Measurements from ENCODE around the gene AOPEP. TPM values are rescaled to one million over a fixed set of nuclear protein-coding genes. Genes with fewer than 3 reads are reported as not detected.
A peak's percentile ranks its signal among the peaks of the same experiment; 100 is the strongest.

The AOPEP gene
- total RNA-seq, 1 donor from 2014 or later, result 75.3 TPM

DNA sequence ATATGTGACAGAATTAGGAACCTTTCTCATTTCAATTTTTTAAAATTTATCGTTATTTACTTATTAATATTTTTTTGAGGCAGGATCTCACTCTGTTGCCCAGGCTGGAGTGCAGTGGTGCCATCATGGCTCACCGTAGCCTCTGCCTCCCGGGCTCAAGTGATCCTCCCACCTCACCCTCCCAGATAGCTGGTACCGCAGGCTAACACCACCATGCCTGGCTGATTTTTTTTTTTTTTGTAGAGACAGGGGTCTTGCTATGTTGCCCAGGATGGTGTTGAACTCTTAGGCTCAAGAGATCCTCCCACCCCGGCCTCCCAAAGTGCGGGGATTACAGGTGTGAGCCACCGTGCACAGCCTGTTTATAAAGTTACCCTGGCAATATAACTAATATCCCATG is 275.2 kb downstream of the AOPEP start:
- Histone ChIP-seq H3K36me3 (ENCODE audit: insufficient read depth, low read length) (no peaks in the 10 kb centered on the region), H3K9me3 (ENCODE audit: insufficient read depth, low read depth, low read length) (no peaks in the 10 kb centered on the region), H3K27ac (ENCODE audit: low read depth, low read length) (no peak overlapping the region), H3K4me1 (ENCODE audit: insufficient read depth, low read length) (peaks cover 7% of the 10 kb centered on the region), H3K79me2 (ENCODE audit: insufficient read depth, low read length) (peaks cover 32% of the 10 kb centered on the region), H3K9ac (ENCODE audit: low read length) (no peak overlapping the region), H3K4me2 (ENCODE audit: low read length) (no peak overlapping the region), H2AFZ (ENCODE audit: low read depth, low read length) (no peak overlapping the region), H3K27me3 (ENCODE audit: insufficient read depth, low read length) (no peaks in the 10 kb centered on the region), H4K20me1 (ENCODE audit: insufficient read depth, low read length) (no peaks in the 10 kb centered on the region), H3K4me3 (ENCODE audit: insufficient read depth, low read depth, low read length) (no peak overlapping the region)
- H3K4me1 Mint-ChIP-seq (ENCODE audit: low read depth, unreplicated experiment), result peaks cover 13% of the 10 kb centered on the region
- no peak overlapping the region for H3K27ac Mint-ChIP-seq (ENCODE audit: unreplicated experiment)
- H3K9me3 Mint-ChIP-seq (ENCODE audit: unreplicated experiment), result no peaks in the 10 kb centered on the region
- TF ChIP-seq EZH2 (IDR thresholded peaks at IDR 0.05; ENCODE audit: insufficient read depth, low read length), result no peak
- TF ChIP-seq, protein P1, sequence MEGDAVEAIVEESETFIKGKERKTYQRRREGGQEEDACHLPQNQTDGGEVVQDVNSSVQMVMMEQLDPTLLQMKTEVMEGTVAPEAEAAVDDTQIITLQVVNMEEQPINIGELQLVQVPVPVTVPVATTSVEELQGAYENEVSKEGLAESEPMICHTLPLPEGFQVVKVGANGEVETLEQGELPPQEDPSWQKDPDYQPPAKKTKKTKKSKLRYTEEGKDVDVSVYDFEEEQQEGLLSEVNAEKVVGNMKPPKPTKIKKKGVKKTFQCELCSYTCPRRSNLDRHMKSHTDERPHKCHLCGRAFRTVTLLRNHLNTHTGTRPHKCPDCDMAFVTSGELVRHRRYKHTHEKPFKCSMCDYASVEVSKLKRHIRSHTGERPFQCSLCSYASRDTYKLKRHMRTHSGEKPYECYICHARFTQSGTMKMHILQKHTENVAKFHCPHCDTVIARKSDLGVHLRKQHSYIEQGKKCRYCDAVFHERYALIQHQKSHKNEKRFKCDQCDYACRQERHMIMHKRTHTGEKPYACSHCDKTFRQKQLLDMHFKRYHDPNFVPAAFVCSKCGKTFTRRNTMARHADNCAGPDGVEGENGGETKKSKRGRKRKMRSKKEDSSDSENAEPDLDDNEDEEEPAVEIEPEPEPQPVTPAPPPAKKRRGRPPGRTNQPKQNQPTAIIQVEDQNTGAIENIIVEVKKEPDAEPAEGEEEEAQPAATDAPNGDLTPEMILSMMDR (IDR thresholded peaks at IDR 0.05; ENCODE audit: insufficient read depth, low read depth, low read length), result no peak
- H3K27me3 Mint-ChIP-seq (ENCODE audit: low read depth, unreplicated experiment), result no peaks in the 10 kb centered on the region
- no peak overlapping the region for H3K4me3 Mint-ChIP-seq (ENCODE audit: unreplicated experiment)
- FAIRE-seq (no peak), DNase-seq (ENCODE audit: low read depth) (no peak)
- H3K36me3 Mint-ChIP-seq (ENCODE audit: low read depth, unreplicated experiment), result peaks cover 8% of the 10 kb centered on the region

DNA sequence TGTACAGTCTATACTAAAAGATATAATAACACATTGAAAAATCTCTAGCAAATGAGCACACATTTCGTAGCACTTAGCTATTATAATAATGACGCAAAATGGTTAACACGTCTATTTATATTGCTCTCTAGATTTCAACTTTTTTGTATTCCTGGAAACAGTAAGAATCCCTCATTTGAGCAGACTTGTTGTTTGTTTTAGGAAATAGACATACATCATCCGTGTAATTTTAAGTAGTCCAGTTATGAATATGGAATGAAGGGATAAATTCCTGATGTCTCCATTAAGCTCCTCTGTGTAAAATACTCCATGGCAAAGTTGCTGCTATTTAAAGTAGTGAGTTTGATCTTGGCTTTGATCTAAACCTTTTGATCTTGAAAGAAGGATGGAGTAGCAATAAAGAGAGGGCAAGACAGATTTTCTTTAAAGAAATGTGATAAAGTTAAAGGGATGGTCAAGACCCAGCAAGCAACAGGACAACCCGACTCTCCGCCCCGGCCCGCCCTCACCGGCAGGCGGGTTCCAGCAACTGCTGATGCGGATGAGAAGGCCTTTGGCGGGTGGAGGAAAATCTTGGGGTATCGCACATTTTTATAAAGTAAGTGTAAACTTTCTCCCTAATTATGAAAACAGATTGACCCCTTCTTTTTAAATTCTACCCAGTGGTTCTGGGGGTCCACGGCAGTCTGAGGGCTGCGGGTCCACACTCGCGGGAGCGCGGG is 277.4 kb downstream of the AOPEP start:
- peak overlapping the region; percentile 30 for H2AFZ ChIP-seq (ENCODE audit: low read depth, low read length)
- no peaks in the 10 kb centered on the region for H3K27me3 ChIP-seq (ENCODE audit: insufficient read depth, low read length)
- peak overlapping the region; percentile 96 for H3K9ac ChIP-seq (ENCODE audit: low read length)
- Mint-ChIP-seq H3K4me1 (ENCODE audit: low read depth, unreplicated experiment) (peaks cover 32% of the 10 kb centered on the region), H3K36me3 (ENCODE audit: low read depth, unreplicated experiment) (peaks cover 8% of the 10 kb centered on the region), H3K27ac (ENCODE audit: unreplicated experiment) (peak overlapping the region; percentile 44), H3K27me3 (ENCODE audit: low read depth, unreplicated experiment) (no peaks in the 10 kb centered on the region), H3K4me3 (ENCODE audit: unreplicated experiment) (peak overlapping the region; percentile 83), H3K9me3 (ENCODE audit: unreplicated experiment) (no peaks in the 10 kb centered on the region)
- DNase-seq (ENCODE audit: low read depth), result peak; percentile 52
- H3K4me1 ChIP-seq (ENCODE audit: insufficient read depth, low read length), result peaks cover 22% of the 10 kb centered on the region
- H3K79me2 ChIP-seq (ENCODE audit: insufficient read depth, low read length), result peaks cover 53% of the 10 kb centered on the region
- H4K20me1 ChIP-seq (ENCODE audit: insufficient read depth, low read length), result peaks cover 12% of the 10 kb centered on the region
- TF ChIP-seq, protein P1 (IDR thresholded peaks at IDR 0.05; ENCODE audit: insufficient read depth, low read depth, low read length), result no peak
- TF ChIP-seq EZH2 (IDR thresholded peaks at IDR 0.05; ENCODE audit: insufficient read depth, low read length), result no peak
- peak overlapping the region; percentile 74 for H3K4me3 ChIP-seq (ENCODE audit: insufficient read depth, low read depth, low read length)
- FAIRE-seq, result no peak
- peak overlapping the region; percentile 91 for H3K27ac ChIP-seq (ENCODE audit: low read depth, low read length)
- H3K4me2 ChIP-seq (ENCODE audit: low read length), result peak overlapping the region; percentile 87
- no peaks in the 10 kb centered on the region for H3K9me3 ChIP-seq (ENCODE audit: insufficient read depth, low read depth, low read length)
- peaks cover 13% of the 10 kb centered on the region for H3K36me3 ChIP-seq (ENCODE audit: insufficient read depth, low read length)

Data from astrocyte (in vitro differentiated cells and primary cell).